ENCODE data around the gene RSRC1. TPM values are rescaled to one million over a fixed set of nuclear protein-coding genes. Genes with fewer than 3 reads are reported as not detected.
A peak's percentile ranks its signal among the peaks of the same experiment; 100 is the strongest.
"Not testable (repeated sequence)": the region's sequence is repeated elsewhere in the genome, so short reads cannot be mapped to it uniquely, and the experiment has no call there.

The RSRC1 gene
- 38.9 and 53.5 TPM in 2 replicates for total RNA-seq

DNA sequence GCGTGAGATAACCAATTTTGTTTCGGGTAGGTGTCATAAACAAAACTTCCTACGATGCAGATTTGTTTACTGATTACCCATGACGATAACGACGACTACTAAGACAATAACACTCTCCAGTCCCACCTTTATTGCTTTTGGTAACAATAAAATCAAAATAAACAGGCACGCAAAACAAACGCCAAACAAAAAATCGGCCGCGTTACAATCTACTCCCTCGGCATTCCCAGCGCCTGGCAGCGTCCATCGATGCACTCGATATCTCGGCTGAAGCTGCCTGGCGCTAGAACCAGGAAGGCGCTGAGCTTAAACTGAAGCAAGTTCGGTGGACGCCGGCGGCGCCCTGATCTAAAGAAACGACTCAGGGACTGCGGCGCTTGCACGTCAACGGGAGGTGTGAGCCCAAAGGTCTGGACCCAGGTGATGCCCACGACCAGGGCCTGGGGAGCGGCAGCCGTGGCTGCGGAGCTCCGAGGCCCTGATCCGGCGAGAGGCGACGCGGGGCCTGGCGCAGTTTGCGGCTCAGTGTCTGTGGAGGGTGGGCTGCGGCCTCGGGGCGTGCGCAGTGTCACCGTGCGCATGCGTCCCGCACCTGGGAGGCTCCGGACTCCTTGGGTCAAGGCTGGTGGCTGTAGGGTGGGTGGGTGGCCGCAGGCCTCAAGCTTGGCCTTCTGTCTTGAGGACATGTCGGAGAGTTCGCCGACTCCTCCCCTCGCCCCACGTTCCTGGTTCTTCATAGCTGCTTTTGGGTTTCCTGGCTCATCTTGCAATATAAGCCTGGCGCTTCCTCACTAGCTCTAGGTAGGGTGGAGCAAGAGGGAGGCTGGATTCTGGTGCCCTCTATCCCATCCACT is at the start of gene RSRC1:
Gene RSRC1, plus strand, starts transcription at position 286 of the 854 bp plus-strand sequence. CDS start 12,016 bp downstream, outside the sequence.
- peak; percentile 68 for DNase-seq (ENCODE audit: low read depth, low spot score)

GRCh38 chr3:158065574-158065973 is 44.3 kb upstream of the RSRC1 start:
- not testable (repeated sequence) for DNase-seq (ENCODE audit: low read depth, low spot score)

GRCh38 chr3:158072790-158073189 is 37.1 kb upstream of the RSRC1 start:
- no peak for DNase-seq (ENCODE audit: low read depth, low spot score)

- no peak for DNase-seq (ENCODE audit: low read depth, low spot score)
Measured at GRCh38 chr3:158074591-158074990, 35.3 kb upstream of the RSRC1 start.

GRCh38 chr3:158079599-158079998 is 30.3 kb upstream of the RSRC1 start:
- no peak for DNase-seq (ENCODE audit: low read depth, low spot score)

DNA sequence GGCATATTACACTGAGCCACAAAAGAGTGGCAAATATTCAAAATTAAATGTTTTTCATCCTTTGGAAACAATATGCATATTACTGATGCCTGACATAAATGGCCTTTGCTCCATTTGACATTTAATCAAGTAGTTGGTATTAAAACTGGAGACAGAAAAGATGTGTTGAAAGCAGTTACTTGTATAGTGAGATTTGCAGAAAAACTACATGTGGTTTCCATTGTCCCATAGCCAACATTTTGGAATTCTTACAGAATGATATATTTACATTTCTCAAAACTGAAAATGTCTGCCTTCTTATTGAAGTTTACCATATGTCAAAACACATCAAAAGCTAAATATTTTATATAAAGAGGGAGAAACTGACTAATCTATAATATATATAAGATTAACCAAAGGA is 25.2 kb upstream of the RSRC1 start:
- no peak for DNase-seq (ENCODE audit: low read depth, low spot score)

DNA sequence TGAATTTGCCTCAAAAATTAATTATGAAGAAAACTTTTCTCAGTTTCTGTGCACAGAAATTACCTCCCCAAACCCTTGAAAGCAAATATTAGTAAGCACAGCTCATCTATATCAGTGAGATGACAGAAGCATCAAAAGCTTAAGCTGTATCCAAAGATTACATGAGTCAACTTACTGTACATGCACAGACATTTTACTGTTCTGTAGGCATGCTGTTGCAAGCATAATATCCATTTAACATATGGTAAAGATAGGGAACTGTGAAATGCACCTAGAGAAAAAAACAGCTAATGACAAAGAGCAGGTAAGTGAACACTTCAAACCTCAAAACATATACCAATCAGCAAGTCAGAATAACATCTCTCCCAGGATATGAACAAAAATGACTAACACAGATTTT is 24.5 kb upstream of the RSRC1 start:
- DNase-seq (ENCODE audit: low read depth, low spot score), result no peak

GRCh38 chr3:158085931-158086330 is 24.0 kb upstream of the RSRC1 start:
- DNase-seq (ENCODE audit: low read depth, low spot score), result no peak

DNA sequence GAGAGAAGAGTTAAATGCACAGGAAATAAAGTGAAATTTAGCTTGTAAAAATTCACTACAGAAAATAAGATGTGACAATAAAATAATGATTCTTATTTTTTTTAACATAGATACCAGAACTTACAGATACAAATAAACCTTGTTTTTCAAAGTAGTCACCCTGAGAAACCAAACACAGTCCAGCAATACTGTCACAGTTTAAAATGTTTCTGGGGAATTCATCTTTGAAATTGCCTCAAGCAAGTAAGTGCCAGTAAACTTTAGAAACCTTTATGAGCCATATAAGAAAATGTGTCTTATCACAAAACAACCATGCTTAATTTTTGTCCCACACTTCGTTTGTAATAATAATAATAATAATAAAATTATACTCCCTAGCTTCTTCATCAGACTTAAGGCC is 23.5 kb upstream of the RSRC1 start:
- no peak for DNase-seq (ENCODE audit: low read depth, low spot score)

DNA sequence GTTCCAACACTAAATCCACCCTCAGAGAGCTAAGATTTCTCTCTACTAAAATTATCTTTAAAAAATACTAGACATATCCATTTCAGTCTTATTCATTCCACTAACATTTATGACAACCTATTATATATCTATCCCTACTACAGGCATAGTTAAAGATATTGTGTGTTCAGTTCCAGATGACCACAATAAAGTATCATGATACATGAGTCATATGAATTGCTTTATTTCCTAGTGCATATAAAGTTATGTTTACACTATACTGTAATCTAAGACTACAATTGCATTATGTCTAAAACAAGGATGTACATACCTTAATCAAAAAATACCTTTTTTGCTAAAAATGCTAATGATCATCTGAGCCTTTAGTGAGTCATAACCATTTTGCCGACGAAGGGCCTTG is 23.1 kb upstream of the RSRC1 start:
- no peak for DNase-seq (ENCODE audit: low read depth, low spot score)

DNA sequence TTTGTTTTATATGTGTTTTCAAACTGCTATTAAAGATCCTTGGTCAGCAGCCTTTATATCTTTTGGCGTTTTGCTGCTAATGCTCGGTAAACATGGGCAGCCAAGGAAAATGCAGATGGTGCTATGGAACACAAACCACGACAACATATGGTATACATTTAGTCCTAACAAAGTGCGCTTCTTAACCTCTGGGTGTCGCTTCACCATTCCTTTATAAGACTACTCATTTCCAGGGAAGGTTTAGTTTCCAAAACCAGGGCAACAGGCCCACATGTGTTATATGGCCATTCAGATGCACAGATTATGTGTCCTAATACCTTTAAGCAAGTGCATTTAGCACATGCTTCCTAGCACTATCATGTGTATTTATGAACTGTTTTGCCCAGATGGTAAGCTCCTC is 18.4 kb upstream of the RSRC1 start:
- DNase-seq (ENCODE audit: low read depth, low spot score), result no peak

DNA sequence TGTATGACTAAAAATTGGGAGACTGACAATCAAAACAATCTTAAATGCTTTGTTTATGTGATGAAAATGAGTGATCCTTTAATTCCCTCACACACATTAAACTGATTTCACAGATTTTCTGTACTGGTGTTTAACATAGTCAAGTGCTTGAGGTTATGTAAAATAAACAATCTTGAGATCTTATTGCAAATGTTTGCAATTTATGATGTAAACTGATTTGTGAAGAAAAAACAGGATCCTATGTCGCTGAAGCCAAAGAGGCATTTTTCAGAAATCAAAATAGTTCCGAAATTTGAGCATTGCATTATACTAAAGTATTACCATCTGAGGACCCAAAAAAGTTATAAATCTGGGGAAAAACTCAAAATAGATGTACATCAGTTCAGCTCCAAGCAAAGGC is 16.4 kb upstream of the RSRC1 start:
- no peak for DNase-seq (ENCODE audit: low read depth, low spot score)

DNA sequence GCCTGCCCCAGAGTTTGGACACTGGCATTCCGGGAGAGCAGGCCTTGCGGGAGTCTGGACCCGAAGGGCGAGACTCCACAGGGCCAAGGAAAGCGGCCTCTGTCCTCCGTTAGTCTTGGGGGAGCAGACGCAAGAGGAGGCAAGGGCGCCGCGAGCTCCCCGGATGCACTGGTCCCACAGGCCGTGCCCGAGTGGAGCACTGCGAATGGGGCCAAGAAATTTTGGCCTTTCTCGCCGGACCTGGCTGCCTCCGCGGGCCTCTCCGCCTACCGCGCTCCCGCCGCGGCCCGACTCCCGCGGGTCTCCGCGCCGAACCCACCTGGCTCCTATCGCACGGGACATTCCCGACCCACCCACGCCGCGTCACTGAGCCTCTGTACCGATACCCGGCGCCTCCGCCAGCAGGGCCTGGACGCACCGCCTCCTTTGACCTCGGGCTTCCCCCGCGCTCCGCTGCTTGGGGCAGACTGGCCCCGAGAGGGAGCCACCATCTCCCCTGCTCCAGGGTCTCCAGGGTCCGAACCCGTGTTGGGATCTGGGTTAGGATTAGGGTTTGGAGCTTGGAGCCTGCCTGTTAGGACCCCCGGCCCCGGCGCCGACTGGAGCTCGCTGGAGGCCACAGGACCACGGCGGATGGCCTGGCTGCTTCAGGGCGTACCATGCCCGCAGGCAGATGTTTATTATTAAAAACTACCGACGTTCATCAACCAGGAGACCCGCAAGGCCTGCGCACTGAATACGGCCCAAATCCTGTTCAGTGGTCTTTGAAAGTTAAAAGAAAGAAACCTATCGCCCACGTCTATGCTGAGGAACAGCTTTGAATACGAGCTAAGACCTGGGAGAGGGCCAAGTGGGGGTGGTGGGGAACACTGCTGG is 15.4 kb upstream of the RSRC1 start:
- no peak for DNase-seq (ENCODE audit: low read depth, low spot score)

- DNase-seq (ENCODE audit: low read depth, low spot score), result no peak
Measured at GRCh38 chr3:158095111-158095813, 14.6 kb upstream of the RSRC1 start.

DNA sequence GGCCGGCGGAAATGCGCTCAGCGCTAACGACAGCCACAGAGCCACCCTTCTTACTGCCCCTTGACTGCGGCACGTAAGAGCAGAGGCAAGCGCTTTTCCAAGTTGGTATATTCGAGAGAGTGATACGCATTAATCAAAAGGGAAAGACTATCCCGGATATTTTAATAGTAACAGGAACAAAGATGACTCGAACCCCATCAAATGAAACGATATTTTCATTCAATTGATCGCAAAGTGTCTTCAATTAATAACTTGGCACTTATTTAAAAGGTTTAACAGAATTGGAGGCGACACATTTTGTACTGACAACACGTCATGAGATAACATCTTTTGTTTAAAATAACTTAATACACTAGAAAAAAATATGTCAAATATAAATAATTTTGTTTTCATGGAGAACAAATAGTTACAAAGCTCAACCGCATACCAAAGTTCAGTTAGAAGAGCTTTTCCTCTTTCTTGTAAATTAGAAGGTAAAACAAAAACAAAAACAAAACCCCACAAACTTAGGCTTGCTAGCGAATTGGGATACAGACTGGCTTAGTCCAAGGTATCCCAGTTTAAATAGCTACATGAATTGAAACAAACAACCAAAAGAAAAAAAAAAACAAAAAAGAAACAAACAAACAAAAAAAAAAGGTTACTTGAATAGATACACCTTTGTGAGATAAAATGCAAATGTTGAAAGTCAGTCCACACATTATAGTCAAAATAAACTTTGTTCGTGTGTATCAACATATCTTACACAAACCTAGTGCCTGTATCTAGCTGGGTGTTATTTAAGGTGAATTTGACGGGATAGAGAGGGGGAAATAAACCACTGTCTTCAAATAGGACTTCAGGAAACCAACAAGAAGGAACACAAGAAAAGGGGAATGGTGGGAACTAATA is 13.8 kb upstream of the RSRC1 start:
- DNase-seq (ENCODE audit: low read depth, low spot score), result no peak

DNA sequence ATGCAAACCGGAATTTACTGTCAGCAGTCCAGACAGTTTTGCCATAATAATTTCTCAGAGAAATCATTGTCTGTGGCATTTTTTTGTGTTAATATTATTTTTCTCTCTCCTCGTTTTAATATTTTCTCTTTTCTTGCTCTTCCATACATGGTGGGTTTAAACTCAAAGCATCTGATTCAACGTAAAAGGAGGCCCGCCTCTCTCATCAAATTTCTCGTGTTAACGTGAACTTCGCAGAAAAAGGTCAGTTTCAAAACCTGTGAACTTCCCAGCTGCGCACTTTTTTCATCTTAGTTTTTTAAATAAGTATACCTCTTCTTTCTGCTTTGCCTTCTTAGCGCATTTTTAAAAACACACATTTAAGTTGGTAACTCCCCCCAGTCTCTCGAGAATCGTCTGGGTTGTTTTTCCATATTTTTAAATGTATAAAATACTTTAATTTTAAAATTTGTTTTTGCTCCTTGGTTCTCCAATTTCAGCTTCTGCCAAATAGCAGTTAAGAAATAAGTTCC is 12.8 kb upstream of the RSRC1 start:
- DNase-seq (ENCODE audit: low read depth, low spot score), result no peak

GRCh38 chr3:158097593-158098308 is 12.1 kb upstream of the RSRC1 start:
- no peak for DNase-seq (ENCODE audit: low read depth, low spot score)

DNA sequence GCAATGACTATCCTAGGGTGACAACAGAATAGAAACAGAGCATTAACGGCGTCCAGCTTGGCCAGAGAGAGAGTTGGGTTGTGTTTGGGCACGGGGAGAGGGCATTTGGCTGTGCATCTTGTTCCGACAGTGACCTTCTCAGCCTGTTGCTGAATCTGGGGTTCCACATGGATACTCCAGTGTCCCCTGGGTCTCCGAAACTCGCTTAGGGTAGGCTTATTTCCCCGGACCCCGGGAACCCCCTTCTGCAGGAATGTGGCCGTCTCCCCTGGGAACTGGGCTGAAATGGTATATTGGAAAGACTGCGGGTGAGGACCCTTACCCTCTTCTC is 11.6 kb upstream of the RSRC1 start:
- no peak for DNase-seq (ENCODE audit: low read depth, low spot score)

DNA sequence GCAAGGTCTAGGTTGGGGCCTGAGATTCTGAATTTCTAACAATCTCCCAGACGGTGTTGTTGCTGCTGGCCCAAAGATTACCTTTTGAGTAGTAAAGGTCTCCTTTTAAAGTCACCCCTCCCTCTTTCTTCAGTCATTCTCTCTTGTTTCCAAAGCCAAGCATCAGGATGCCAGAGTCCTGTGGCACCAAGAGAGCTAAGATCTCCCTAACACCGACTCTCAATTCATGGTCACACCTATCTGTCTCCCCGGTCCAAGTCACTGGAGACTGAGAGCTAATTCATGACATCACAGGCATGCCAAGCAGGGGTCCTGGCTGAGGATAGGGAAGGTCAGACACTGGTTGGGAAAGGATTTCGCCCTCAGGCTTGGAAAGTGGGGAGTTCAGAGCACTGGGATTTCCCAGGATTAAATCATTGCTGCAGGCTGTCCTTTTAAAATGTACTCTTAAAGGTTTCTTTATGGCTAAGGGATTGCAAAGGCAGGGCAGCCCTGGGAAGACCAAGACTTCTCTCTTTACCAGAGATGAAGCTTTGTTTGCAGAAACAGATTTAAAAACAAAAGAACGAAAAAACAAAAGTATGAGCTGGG is 11.0 kb upstream of the RSRC1 start:
- no peak for DNase-seq (ENCODE audit: low read depth, low spot score)

GRCh38 chr3:158100681-158101080 is 9.2 kb upstream of the RSRC1 start:
- no peak for DNase-seq (ENCODE audit: low read depth, low spot score)
